Stimulated activated CD8-positive, alpha-beta memory T cell treated with anti-CD3 and anti-CD28 coated beads, Interleukin-12 subunit alpha, Interleukin-12 subunit beta, amount 100 ng/mL, for 1 hour (primary cell): ENCODE data around the gene DPP10.
"Not testable (repeated sequence)": the region's sequence is repeated elsewhere in the genome, so short reads cannot be mapped to it uniquely, and the experiment has no call there.

Source experiments
- DNase-seq: peaks from one replicate; pipeline ENCODE4 v3.0.0-alpha.2; 2020; ENCODE audit warnings: low read depth

The DPP10 gene

DNA sequence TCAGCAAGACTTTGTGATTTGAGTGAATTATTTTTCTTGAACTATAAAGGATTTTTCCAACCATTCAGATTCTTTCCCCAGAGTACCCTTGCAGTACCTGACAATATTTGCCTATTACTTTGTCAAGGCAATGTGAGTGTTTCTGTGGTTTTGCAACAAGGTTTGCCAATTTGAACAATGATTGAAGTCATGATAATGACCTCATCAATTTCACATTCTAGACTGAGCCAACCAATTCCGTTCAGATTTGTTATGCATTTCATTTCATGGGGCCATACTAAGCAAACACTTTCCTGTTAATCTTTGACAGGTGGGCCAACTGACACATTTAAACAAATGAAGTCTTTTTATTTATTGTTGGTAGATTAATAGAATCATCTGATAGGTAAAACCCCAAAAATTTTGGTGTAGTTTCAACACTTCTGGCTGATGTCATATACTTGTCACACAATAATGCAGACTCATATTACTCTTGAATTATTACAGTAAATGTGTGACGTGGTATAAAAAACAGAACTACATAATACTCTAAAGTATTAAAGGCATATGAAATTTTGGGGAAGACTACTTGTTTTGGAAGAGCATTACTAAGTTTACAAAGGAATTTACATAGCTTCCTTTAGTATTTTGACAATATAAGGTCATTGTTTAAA, 526.4 kb downstream of the DPP10 start:
- no peak for DNase-seq

DNA sequence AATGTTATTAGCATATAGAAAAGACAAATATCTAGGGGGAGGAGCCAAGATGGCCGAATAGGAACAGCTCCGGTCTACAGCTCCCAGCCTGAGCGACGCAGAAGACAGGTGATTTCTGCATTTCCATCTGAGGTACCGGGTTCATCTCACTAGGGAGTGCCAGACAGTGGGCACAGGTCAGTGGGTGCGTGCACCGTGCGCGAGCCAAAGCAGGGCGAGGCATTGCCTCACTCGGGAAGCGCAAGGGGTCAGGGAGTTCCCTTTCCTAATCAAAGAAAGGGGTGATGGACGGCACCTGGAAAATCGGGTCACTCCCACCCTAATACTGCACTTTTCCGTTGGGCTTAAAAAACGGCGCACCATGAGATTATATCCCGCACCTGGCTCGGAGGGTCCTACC, 561.9 kb downstream of the DPP10 start:
- not testable (repeated sequence) for DNase-seq

DNA sequence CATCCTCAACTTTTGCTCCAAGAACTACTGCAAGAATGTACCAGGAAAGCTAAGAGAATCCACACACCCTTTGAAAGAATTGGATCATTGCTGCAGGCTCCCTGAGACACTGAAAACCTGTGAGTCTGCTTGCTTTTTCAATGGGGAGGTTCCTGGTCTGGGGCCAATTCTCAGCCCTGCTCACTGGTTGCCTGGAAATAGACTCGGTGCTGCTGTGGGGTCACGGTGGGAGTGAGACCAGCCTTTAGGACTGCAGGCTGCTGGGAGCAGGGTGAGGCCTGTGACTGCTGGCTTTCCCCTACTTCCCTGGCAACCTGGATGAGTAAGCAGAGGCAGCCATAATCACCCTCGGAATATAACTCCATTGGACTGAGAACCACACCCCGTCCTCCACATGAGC, 569.3 kb downstream of the DPP10 start:
- DNase-seq, result no peak

DNA sequence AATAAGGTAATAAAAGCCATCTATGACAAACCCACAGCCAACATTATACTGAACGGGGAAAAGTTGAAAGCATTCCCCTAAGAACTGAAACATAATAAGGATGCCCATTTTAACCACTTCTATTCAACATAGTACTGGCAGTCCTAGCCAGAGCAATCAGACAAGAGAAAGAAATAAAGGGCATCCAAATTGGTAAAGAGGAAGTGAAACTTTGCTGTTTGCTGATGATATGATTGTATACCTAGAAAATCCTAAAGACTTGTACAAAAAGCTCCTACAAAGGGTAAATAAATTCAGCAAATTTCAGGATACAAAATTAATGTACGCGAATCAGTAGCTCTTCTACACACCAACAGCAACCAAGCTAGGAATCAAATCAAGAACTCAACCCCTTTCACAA, 579.6 kb downstream of the DPP10 start:
- not testable (repeated sequence) for DNase-seq

DNA sequence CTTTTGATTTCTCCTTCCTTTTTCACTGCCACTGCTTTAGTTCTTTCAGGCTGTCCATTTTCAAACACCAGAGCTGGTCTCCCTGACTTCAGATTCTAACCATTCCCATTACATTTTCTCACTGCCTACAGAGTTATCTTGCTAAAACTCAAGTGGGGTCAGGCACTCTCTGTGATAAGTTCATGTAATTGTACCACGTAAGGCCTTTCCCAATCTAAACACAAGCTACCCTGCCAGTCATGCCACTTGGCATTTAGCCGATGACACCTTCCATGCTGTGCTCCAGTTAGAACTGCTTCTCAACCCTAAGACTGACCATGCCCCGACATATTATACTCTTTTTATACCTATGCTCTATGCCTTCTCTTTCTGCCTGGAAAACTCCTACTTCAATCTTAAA, 592.4 kb downstream of the DPP10 start:
- no peak for DNase-seq

DNA sequence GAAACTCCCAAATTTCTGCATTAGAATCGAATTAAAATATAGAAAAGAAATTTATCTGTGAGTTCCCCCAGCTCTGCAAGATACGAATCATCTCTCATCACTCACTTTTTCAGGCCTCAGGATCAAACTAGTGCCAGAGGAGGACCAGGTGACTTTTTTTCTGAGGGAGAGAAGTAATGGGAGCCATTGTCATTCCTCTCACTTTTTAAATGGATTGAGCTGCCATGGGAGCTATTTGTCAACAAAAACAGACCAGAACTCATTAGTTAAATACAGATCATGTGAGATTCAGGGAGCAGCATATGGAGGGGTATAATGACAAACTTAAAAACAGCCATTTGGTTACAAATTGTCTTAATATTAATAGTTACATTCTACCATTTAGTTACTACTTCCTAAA, 594.4 kb downstream of the DPP10 start:
- DNase-seq, result no peak

DNA sequence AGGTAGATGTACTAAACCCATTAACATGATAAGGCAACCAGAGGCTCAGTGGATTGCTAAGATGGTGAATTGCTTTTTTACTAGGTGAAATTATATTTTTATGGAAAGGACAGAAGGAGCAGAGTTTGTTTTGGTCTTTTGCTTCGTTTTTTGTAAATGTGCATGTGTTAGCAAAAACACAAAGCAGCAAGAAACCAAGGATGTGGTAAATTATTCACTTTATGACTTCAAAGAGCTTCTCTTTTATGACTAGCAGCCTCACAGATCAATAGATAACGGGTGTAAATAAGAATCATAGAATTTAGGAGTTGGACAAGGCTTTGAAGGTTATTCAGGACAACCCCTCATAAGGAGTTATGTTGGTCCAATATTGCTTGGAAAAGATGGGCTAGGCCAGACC, 615.0 kb downstream of the DPP10 start:
- no peak for DNase-seq

DNA sequence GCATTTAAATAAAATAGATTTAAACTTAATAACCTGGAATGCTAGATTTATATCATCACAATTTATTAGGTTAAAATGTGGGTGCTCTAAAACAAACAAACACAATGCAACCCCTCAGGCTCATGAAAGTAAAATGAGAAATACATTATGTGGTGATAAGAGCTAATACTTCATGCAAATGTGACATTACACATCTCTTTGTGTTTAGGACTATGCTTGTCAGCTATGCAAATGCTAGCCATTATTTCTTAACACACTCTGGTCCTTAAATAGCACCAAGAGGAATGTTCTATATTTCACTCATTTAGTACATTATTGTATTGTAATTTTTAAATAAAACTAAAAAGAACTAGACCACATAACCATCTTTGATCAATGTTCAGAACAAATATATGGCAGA, 627.6 kb downstream of the DPP10 start:
- DNase-seq, result no peak

DNA sequence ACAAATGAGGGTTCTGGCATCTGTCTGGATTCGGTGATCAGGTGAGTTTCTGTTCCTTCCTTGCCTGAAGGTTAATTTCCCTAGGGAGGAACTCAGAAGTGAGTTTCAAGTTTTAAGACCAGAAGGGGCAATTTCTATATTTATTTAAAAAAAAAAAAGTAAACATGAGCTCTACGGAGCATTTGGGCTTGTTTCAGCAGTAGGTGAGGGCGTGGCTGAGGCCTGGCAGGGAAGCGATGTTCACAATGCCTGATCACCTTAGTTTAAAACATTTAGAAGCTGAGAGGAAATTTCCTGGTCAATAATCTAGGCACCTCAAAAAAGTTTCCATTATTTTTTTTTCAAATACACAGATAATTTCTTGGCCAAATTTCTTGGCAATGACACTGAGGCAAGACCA, 629.1 kb downstream of the DPP10 start:
- no peak for DNase-seq

DNA sequence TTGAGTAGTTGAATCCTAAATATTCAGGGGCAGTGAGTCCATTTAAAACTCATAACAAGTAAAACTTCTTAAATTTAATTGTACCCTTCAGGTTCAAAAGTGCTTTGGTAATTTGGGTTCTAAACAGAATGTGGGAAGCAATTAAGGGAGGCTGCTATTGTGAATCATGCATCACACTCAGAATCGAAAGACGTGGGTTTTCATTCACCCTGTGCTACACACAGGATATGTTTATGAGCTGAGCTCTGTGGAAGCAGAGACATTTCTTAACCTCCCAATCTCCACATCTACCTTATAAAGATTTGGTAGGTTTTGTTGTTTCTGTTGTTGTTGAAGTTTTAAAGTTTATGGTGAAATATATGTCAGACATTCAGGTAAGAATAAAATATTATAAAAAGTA, 633.4 kb downstream of the DPP10 start:
- no peak for DNase-seq

DNA sequence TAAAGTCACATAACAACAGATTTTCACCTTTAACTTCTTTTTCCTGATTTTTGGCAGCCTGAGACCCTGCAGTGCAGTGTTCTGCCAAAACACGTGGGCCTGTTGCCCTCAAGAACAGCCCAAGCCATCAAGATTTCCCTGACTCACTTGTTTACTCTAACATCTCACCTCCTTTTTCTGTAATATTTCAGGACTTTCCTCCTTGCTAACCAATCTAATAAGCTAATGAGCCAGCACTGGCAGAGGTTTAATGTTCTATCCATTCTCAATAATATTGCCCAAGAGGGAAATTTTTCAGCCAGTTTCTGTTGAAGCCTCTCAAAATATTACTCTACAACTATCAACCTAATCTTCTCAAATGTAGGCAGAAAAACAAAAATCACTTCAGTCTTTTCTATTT, 635.2 kb downstream of the DPP10 start:
- no peak for DNase-seq

DNA sequence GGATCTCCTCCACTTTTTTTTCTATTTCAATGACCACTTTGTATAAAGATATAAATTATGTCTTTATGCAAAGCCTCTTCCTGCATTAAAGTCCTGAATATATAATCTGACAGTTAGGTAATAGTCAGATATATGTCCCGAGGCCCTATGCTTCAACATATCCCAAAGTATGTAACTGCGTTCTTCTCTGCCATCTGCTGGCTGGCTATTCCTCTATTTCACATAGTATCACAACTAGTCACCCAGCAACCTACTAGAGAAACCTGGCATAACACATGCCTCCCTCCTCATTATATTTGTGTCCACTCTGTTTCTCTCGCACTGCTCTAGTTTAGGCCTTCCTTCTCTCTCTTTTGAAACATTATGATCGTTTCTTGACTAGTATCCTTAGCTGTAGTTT, 640.8 kb downstream of the DPP10 start:
- no peak for DNase-seq

DNA sequence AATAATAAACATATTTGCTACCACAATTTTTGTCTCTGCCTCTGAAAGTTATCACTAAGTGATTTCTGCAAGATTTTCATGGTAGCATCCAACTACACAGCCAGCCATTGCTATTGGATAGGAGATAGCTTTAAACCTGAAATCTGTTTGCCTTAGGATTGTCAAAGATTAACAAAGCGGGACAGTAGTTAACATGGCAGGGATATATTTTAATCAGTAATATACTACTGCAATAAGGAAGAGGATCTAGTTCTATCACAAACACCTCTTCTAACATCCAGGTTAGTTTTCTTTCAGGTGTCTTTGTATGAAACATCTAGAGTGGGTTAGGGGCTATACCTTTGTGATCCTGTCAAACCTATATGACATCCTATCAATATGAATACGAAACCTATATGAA, 641.3 kb downstream of the DPP10 start:
- DNase-seq, result no peak

DNA sequence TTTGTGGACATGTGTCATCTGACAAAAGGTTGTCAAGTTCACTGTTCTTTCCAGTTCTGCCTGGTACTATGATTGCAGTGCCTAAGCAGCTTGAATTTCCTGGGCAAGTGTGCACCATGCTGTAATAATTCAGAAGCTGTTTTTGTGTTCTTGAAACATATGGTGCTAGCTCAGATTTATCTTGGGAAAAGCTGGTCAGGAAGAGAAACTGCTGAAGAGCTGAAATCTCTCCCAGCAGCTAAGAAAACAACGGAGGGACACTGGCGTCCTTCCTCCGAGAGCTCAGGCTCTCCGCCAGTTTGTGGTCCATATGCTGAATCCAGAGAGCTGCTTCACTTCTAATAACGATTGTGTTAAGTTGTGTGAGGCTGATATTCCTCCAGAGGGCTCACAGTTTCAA, 642.0 kb downstream of the DPP10 start:
- no peak for DNase-seq

DNA sequence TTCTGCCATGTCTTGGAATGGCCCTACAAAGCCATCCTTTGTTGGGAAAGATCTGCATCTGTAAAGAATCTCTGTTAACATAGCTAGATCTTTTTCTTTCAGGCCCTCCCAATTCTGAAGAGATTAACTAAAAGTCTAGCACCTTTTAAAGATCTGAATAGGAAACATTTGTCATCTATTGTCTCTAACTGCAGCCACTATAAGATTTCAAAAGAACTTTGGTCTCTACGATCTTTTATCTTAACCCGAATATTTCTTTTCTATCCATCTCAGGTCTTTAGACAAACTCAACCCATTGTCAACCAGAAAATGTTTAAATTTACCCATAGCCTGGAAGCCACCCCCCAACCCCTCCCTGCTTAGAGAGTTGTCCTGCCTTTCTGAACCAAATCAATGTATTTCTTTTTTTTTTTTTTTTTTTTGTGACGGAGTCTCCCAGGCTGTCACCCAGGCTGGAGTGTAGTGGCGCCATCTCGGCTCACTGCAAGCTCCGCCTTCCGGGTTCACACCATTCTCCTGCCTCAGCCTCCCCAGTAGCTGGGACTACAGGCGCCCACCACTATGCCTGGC, 643.7 kb downstream of the DPP10 start:
- not testable (repeated sequence) for DNase-seq

DNA sequence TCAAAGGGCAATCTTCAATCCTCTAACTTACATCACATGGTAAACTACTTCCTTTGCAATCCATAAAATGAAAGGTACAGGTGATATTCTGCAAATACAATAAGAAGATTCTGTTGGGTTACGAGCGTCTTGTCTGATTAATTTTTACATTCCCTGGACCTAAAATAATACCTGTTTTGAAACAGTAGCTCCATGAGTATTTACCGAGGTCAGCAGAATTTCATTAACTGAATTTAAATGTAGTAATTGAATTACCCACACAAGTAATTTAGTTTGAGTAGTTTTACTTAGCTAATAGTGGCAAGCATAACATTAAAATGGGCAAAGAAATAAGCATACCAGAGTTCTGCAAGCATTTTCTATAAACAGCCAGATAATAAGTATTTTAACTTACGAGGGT, 652.0 kb downstream of the DPP10 start:
- no peak for DNase-seq

DNA sequence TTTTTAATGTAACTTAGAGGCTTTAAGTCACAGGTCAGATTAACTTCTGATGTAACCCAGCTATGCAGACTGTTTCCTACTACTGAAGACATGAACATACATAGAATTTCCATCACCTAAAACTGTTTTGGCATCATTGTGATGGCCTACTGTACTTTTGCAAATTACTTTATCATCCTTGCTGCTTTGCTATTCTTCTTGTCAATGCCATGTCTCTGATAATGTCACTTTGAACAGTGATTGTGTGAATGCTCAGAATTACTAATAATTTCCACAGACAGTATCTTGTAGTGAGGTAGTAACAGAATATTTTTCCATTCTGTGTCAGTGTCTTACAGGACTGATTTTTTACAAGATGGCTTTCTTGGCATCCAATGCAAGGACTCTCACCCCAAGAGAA, 663.5 kb downstream of the DPP10 start:
- DNase-seq, result no peak

DNA sequence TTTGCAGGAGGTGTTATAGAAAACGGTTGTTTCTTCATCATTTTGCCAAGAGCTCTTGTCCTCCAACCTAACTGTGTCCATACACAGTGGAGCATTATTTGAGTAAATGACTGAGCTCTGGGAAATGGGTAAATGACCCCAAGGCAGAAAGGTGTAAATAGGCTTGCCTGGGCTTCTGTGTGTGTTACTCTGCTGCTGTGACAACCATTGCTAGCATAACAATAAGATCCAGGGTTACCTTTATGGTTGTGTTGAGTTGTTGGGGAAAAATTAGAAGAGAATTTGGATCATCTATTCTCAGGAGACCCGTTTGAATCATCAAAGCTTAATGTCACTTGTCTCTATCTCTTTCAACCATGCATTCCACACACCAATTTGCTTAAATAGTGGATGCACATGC, 672.7 kb downstream of the DPP10 start:
- DNase-seq, result no peak

DNA sequence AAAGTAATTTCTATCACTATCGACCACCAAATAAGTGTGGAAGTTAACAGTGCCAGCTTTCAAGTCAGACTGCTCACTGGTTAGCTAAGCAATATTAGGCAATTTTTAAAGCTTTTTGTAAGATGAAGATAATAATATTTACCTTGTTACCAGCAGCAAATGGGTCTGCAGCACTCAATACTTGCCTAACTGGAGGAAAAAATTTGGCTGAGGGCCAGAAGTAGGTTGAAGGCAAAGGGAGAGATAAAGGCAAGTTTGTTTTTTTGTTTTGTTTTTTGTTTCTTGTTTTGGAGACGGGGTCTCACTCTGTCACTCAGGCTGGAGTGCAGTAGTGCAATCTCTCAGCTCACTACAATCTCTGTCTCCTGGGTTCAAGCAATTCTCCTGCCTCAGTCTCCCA, 675.9 kb downstream of the DPP10 start:
- DNase-seq, result no peak

DNA sequence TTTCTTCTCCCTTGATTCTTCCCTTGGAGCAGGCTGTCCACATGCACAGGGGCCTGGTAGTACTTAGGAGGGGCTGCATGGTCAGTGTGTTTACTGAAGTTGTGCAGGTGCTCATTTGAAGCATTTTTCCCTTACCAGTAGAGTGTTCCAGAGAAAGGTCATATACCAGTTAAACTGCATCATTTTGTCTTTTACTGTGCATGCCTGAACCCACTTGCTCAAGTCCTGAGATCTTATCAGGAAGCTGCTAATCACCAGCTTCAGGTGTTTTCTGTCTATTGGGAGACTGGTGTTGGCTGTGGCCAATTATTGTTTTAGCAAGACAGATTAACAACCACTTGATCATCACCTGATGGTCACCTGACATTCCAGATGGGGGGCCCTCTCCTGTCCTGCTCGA, 676.6 kb downstream of the DPP10 start:
- DNase-seq, result no peak

DNA sequence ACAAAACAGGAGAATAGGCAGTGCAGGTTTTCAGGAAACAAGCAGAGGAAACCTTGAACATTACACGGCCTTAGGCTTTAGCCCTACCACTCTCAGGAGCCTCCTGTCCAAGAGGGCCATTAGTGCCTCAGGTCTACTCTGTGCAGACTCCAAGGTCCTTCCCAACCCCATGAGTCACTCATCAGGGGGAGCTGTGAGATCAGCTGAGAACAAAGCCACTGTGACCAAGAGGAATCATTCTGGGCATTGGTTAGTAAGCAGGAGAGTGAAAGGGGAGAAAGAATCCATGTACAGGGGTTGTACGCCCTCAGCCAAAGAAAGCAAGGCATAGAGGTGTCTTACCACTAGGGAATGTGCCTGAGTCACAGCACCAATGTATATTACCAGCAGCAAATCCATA, 680.3 kb downstream of the DPP10 start:
- DNase-seq, result no peak

DNA sequence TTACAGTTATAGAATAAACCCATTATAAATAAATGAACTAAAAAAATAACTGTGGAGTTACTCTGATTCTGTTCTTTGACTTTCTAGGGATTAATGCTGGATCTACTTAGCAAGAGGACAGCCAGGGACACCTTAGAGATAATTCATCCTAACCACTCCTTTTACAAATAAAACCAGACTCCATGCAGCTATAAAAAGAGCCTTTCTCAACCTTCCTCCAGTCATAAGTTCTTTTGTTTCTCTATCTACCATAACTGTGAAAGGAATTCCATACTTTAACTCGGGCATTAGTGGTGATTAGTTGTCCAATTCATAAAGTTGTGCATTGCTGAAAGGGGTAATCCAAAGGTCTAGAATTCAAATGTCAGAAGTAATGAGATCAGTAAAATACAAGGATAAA, 682.4 kb downstream of the DPP10 start:
- DNase-seq, result no peak

DNA sequence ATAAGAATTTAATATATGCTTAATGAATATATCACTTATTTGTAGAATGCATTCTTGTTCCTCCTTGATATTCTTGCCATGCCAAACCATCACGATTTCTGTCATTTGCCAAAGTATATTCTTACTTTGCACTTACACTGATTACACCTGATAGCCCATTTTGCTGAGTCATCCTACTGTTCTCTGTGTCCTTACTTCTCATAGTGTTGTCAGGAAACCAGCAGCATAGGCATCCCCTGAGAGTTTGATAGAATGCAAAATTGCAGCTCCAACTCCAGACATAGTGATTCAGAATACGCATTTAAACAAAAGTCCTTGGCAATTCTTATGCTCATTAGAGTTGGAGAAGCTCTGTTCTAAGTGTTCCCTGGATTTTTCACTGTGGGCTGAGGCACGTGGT, 687.1 kb downstream of the DPP10 start:
- no peak for DNase-seq

DNA sequence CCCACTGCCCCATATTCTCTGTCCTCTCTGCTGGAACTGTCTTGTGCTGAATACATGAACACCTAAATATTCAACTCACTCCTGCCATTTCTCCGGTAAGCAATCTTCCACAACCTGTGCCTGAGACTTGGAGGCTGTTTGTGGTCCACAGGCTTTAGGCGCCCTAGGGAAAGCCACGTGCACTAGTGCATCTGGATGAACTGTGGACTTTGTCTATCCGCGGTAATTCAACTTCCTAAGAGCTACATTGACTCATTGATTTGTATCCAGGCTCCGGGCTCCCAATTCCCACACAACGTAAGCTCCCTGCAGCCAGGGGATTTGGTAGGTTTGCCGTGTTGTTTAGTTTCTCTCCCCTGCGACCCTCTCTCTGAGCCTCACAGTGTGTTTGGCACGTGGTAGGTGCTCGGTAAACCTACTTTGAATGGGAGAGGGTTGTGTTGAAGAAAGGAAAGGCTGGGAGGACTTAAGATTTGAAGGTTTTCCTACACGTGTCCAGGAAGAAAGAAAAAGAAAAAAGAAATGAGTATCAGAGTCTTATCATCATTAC, 718.2 kb downstream of the DPP10 start:
- DNase-seq, result no peak
